GM21576 (cell line): Measurements from ENCODE around the gene REPS1.
"Not testable (repeated sequence)": the region's sequence is repeated elsewhere in the genome, so short reads cannot be mapped to it uniquely, and the experiment has no call there.

Experiments
- ATAC-seq: cut with Tn5 transposase; IDR thresholded peaks from one replicate; pipeline ENCODE4 v1.9.1; 2021; ENCODE audit warnings: mild to moderate bottlenecking, moderate library complexity; ENCODE audit not compliant: unreplicated experiment

Gene REPS1

DNA sequence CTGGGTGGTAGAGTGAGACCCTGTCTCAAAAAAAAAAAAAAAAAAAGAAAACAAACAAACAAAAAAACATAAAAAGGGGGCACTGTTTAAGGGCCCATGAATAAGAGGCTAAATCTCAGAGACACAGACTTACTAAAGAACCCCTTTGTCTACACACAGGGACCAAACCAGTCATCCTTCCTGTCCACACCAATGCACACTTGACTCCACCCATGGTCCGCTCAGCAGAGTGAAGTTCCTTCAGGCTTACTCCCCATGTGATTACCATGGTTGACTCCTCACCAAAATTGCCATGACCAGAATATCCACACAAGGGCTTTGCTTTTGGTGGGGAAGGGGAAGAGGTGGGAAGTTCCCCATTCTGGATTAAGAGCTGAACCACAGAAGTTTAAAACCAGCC, 19.4 kb upstream of the REPS1 start:
- ATAC-seq = no peak

DNA sequence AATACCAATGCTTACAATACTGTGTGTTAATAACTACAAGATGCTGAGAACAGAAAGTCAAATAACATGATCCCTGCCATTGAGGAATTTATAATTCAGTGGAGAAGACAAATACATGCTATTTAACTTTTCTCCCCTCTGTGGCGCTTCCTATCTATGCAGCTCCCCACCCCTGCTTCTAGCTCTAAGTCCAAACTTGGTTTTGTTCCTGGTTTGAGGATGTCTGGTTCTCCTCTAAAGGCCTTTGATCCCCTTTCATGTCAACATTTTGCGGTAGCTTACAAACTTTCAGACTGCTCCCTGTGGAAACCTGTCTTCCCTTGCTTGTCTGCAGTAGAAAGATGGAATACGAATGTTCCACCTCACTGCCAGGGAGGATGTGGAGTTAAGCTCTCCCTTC, 18.4 kb upstream of the REPS1 start:
- ATAC-seq = no peak

DNA sequence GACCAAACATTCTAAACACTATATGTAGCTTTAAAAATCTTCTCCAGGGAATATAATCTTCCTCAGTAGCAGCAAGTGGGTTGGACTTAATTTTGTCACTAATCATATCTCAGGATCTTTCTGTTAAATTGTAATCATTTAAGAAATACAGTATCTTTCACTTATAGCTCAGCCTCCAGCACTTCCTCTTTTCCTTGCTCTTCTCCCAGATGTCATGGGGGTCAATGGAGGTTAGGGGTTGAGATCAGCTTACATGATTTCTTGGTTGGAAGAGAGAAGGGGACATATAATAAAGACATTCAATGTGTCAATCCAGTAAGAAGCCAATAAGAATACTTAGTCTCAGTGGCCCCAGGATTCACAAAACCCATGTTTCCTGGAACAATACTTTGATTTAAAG, 15.7 kb upstream of the REPS1 start:
- ATAC-seq = no peak

DNA sequence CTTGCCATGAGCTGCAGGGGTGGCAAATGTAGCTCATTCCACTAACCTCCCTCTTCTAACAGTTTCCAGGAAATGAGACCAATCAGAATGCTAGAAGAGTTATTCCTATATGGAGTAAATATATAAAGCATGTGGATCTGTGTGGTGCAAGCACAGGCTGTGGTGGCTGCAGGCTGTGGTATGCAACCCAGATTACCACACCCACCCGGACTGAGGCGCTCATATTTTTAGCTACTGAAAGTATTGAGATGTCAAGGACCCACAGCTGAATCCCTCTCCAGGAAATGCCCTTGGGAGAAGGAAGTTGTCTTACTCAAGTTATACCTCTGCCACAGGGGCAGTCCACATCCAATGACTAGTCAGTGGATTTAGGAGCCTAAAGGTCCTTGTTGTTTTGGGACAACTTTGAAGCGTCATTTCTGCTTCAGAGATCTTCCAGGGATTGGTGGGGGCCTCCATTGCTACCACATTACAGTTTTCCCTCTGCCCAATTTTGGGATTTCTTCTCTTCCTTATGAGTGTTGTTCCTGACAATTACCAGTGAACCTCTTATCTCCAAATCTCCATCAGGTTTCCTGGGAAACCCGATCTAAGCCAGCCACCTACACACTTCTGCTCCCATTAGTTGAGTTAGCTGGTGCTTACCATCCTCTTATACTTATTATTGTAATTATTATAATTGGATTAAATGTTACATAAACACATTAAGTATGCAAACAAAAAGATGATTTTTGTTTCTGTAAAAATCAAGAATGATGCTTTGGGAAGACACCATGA, 12.1 kb upstream of the REPS1 start:
- ATAC-seq = no peak

DNA sequence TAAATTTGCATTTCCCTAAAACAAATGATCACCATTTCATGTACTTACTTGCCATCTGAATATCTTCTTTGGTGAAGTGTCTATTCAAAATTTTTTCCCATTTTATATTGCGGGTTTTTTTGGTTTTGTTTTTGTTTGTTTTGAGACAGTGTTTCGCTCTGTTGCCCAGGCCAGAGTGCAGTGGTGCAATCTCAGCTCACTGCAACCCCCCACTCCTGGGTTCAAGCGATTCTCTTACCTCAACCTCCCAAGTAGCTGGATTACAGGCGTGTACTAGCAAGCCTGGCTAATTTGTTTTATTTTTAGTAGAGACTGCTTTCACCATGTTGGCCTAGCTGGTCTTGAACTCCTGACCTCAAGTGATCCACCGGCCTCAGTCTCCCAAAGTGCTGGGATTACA, 9.1 kb upstream of the REPS1 start:
- ATAC-seq = no peak

DNA sequence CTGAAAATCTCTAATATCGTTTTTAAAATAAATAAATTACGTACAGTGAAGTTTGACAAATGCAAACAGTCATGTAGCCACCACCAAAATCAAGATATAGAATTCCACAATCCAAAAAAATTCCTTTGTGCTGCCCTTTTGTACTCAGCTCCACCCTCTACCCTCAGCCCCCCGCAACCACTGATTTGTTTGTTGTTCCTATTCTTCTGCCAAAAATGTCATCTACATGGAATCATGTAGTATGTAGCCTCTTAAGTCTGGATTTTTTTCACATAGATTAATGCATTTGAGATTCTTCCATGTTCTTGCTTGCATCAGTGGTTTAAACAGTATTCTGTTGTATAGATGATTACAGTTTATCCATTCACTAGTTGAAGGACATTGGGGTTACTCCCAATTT, 8.5 kb upstream of the REPS1 start:
- no peak for ATAC-seq

DNA sequence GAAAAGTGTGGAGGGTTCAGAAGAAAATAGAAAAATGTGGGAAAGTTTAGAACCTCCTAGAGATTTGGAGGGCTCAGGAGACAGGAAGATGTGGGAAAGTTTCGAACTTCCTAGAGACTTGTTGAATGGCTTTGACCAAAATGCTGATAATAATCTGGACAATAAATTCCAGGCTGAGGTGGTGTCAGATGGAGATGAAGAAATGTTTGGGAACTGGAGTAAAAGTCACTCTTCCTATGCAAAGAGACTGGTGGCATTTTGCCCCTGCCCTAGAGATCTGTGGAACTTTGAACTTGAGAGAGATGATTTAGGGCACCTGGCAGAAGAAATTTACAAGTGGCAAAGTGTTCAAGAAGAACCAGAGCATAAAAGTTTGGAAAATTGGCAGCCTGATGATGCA, 5.4 kb upstream of the REPS1 start:
- ATAC-seq = not testable (repeated sequence)

DNA sequence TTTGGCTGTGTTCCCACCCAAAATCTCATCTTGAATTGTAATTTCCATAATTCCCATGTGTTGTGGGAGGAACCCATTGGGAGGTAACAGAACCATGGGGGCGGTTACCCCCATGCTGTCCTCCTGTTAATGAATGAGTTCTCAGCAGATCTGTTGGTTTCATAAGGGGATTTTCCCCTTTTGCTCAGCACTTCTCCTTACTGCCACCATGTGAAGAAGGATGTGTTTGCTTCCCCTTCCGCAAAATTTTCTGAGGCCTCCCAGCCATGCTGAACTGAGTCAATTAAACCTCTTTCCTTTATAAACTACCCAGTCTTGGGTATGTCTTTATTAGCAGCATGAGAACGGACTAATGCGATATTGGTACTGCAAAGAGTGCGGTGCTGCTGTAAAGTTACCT, 4.9 kb upstream of the REPS1 start:
- ATAC-seq = not testable (repeated sequence)

DNA sequence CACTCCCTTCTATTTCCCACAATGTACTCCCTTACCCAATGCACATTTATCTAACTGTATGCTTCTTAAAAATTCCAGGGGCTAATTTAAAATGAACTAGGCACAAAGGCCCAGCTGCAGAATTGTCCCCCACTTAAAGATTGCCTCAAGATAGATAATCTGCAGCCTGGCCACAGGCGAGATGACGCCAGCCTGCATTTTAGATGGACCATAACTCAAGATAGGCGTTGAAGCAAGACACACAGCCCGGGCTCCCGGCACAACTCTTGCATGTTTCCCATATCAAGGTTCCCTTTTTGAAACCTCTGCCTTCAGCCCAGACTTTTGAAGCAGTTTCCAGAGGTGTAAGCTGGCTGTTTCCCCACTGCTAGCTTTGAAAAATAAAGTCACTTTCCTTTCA, 3.2 kb upstream of the REPS1 start:
- no peak for ATAC-seq

DNA sequence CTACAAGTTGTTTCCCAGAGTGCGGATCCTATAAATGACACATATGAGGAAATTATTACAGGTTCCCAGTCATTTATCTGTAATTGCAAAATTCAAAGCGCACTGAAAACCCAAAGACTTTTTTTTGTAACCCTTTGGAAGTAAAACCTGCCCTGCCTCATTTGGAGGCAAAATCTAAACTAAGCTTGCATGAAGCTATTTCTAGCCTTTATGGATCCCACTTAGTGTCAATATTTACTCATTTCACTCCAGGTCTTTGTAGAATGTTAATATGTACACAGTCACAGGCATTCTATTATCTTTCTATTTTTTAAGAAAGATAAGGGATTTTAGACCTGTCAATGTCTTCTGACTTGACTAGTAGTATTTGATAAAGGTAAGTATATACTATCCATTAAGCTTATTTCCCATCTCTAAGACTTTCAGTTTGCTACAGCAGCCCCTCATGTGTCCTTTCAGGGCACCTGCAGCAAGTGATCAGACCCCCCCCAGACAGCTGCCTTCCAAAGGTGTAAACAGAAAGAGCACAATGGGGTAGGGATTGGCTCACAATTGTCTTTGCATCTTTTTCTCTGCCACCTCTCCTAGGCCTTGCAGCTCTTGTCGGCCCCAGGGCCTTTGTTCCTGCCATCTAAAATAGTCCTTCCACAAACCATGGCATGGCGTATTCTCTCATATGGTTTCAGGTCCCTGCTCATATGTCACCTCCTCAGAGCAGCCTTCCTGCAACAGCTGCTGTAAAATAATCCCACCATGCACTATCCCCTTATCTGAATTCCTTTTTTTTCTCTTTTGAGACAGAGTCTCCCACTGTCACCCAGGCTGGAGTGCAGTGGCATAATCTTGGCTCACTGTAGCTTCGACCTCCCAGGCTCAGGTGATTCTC, 1.3 kb upstream of the REPS1 start:
- ATAC-seq = no peak

DNA sequence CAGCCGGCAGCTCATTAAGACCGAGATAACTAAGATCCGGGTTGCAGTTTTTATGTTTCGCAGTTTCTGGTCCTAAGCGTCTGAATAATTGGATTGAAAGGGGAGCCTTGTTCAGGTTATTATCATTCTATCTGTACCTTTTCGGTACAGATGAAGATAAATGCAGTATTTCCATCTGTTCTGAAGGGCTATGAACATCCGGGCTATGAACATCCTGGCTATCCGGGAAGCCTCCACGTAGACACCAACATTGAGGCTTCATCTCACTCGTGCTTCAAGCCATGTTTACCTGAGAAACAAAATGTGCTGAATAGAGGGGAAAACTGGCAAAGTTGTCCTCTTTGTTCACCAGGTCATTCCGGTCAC, 399 bp upstream of the REPS1 start:
- ATAC-seq = no peak

DNA sequence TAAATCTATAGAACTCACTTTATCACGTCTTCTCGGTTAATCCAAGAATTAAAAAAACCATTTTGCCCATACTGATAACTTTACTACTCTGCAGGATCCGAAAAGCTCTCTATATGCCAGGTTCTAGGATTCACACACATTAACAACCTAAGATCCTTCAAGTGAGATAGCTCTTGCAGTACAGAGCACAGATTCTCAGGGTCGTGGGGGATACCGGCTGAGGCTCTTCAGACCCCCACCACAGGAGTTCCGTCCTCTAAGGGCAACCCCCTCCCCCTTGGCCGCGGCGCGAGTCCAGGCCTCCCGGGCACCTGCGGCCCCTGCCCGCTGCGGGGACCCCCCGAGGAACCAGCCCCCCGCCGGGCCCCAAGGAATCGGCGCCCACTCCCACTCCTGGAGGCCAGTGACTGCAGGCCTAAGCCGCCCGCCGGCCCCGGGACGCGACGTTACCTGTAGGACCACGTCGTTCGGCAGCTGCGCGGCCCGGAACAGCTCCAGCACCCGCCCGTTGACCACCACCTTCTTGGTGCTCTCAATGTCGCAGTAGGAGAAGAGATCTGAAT, 892 bp downstream of the REPS1 start:
- peak; percentile 0 for ATAC-seq

DNA sequence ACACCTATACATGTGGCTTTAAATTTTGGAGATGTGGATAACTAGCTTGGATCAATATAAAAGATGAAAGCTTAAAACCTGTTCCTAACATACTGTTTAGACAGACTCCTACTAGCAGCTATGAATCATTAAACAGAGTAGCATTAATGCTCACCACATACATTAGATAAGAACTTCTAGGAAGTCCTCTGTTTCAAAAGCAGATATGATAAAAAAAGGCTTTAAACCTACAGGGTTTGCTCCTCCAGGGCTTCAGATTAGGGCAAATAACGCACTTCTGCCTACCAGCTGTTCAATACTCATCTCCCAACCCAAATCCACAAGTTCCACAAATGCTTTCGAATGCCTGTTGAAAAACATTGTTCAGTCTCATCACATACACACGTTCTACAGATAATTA, 1.5 kb downstream of the REPS1 start:
- ATAC-seq = no peak

DNA sequence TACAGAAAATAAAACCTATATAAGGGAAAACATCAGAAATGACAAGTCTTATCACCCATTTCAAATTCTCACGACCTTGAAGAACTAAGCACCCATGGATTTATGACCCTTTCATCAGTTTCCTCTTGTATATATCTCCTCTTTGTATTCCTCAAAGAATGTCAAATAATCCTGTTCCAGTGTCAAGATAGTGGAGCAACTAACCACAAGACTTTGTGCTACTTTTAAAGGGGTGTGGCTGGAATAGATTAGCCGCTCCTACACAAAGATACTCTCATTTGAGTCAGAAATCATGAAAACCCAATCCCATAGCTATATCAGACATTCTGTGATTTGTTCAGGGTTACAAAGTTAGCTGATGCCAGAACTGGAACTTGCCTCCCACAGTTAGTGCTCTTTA, 6.6 kb downstream of the REPS1 start:
- no peak for ATAC-seq

DNA sequence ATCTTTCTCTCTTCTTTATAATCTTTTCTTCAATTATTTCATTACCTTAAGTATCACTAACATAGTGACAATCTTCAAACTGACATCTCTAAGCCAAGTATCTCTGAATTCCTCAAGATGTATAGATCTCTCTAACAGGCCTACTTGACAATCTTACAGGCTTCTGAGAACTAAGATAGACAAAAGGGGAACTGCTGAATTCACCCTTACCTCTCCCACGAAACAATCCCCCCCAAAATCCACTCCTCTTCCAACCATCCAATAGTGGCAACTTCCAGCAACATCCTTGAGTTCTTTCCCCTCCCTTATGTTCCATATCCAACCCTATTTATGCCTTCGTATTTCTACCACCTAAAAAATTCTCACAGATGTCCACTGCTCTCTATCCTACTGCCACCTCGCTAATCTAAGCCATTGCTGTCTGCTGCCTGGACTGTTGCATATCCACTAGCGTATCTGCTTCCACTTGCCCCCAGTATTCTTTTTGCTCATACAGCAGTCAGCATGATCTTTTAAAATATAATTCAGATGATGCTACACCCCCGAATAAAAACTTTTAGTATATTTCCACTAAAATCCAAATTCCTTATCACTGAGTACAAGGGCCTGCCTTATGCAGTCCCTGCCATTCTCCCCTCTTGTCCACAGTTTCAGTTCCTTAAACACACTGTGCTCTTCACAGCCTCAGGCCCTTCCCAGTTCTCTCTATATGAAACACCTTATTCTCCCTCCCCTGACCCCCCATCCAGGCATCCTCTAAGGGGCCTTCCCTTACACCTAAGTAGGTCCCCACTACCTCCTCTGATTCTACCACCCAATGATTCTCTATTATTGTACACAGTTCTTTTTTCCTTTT, 8.0 kb downstream of the REPS1 start:
- no peak for ATAC-seq

DNA sequence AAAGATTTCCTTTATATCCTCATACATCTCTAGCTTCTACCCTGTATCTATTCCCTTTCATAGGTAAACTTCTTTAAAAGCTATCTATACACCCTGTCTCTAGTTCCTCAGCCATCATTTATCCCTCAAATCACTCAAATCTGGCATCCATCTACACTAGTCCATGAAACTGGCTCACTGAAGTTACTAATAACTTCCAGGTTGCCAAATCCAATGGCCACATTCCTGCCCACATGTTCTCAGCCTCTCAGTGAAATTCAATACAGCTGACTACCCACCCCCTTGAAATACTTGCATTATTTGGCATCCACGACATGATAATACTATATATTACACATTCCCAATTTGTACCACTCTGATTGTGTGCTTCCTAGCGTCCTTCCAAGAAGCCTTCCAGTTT, 8.7 kb downstream of the REPS1 start:
- ATAC-seq = no peak

DNA sequence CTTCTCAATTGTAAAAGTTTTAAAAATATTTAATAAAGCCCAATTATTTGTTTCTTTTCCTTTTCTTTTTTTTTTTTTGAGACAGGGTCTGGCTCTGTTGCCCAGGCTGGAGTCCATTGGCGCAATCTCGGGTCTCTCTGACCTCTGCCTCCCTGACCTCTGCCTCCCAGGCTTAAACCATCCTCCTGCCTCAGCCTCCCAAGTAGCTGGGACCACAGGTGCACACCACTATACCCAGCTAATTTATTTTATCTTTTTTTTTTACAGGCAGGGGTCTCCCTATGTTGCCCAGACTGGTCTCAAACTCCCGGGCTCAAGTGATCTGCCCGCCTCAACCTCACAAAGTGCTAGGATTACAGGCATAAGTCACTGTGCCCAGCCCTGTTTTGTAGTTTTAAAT, 9.8 kb downstream of the REPS1 start:
- no peak for ATAC-seq

DNA sequence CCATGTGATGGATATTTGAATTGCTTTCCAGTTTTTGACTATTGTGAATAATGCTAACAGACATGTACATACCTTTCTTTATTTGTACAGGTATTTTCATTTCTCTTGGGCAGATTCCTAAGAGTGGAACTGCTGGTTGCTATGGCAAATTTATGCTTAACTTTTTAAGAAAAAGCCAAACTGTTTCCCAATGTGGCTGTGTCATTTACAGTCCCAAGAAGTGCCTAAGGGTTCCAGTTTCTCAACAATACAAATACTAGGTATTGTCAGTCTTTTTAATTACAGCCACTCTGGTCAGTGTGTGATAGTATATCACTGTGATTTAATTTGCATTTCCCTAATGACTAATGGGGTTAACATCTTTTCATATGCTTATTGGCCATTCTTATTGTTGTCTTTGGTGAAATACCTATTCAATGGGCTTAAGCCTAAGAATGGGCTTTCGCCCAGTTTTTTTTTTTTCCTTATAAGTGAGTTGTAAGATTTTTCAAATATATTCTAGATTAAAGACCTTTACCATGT, 10.3 kb downstream of the REPS1 start:
- no peak for ATAC-seq

DNA sequence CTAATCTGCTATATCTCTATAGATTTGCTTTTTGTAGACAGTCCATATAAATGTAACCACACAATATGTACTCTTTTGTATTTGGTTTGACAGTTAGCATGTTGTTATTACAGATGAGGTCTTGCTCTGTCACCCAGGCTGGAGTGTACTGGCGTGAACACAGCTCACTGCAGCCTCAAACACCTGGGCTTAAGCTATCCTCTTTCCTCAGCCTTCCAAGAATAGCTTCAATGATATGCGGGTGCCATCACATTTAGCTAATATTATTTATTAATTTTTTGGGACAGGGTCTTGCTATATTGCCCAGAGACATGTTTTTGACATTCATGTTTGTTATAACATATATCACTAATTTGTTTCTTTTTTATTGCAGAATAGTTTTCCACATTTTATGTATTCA, 10.8 kb downstream of the REPS1 start:
- no peak for ATAC-seq

DNA sequence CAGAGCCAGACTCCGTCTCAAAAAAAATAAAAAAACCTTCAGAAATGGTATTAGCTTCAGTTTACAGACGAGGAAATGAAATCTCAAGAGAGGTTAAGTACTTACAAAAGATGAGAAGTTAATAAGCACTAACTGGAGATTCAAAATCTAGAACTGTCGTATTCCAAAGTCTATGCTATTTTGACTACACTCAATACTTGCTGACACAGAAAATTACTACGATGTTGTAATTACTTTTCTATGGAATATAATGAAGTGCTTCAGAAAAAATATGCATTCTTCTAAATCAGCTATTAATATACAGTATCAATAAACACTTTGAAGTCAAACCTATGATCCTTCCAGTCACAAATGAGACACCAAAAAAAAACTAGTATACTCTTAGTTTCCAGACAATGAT, 12.2 kb downstream of the REPS1 start:
- ATAC-seq = no peak
